ENCODE data around the gene ACSF2.

GRCh38 chr17:50484386-50485155 lies 58.6 kb downstream of the ACSF2 start:
- TF ChIP-seq POLR2AphosphoS5 (IDR thresholded peaks at IDR 0.05) (no peak), MXI1 (conservative IDR thresholded peaks at IDR 0.05; ENCODE audit: poor library complexity, severe bottlenecking) (no peak), CTCF (IDR thresholded peaks at IDR 0.05; ENCODE audit: poor library complexity, severe bottlenecking) (no peak), REST (IDR thresholded peaks at IDR 0.05; ENCODE audit: borderline replicate concordance) (no peak), EZH2 (IDR thresholded peaks at IDR 0.05; ENCODE audit: borderline replicate concordance, insufficient read depth, low read length, poor library complexity, severe bottlenecking) (no peak)

Data from neural cell (in vitro differentiated cells).